Endothelial cell of umbilical vein (primary cell): Measurements from ENCODE around the gene RASA2. TPM values are rescaled to one million over a fixed set of nuclear protein-coding genes. Genes with fewer than 3 reads are reported as not detected.

Source experiments
- BruUV-seq: library from RNA; stranded (reverse); fragments of 400-500 nt; replicated peaks from 2 replicates; lab custom pipeline; 2021; lab: Mats Ljungman, UMichigan
- CTCF ChIA-PET: fragments of 300-600, 350-600 bp; sonication (Branson Sonifier 250); formaldehyde crosslinking; loops from one replicate; lab custom pipeline; 2021; ENCODE audit warnings: antibody characterized with exemption, inconsistent platforms; lab: Charles Lee
- POLR2A ChIA-PET: fragments of 300-600, 350-600 bp; sonication (Branson Sonifier 250); formaldehyde crosslinking; loops from one replicate; lab custom pipeline; 2021; ENCODE audit warnings: antibody characterized with exemption, inconsistent platforms; lab: Charles Lee
- DNase-seq: peaks from one replicate; pipeline ENCODE4 v3.0.0-alpha.2; 2011; ENCODE audit warnings: low read depth, low spot score
- FAIRE-seq: peaks from 2 replicates; lab custom pipeline; 2011; peaks lifted over from hg19 to GRCh38; lab: Jason Lieb, UNC
- H2AFZ ChIP-seq: 2 replicates; pipeline ENCODE4 v1.6.0; 2012; ENCODE audit warnings: low read depth, low read length, control low read depth, inconsistent platforms
- H3K27ac ChIP-seq: 2 replicates; pipeline ENCODE4 v1.5.1; 2011; ENCODE audit warnings: low read depth, mild to moderate bottlenecking, control low read depth, low read length, moderate library complexity; ENCODE audit not compliant: insufficient read depth
- H3K27me3 ChIP-seq, 2 experiments: 2 replicates each; pipeline versions ENCODE4 v1.6.0 to v1.6.1; 2011; ENCODE audit warnings: low read length in 2 of 2, mixed read lengths in 1 of 2; ENCODE audit not compliant: control insufficient read depth in 2 of 2, insufficient read depth in 2 of 2
- H3K36me3 ChIP-seq, 2 experiments: 2 replicates in 1 of 2; 3 replicates in 1 of 2; pipeline ENCODE4 v1.5.1; 2011; ENCODE audit warnings: low read length in 2 of 2, mild to moderate bottlenecking in 1 of 2, moderate library complexity in 1 of 2; ENCODE audit not compliant: control insufficient read depth in 2 of 2, insufficient read depth in 2 of 2; ENCODE audit errors: extremely low read depth in 1 of 2
- H3K4me1 ChIP-seq: 3 replicates; pipeline ENCODE4 v1.5.1; 2011; ENCODE audit warnings: mild to moderate bottlenecking, low read length; ENCODE audit not compliant: control insufficient read depth, insufficient read depth; ENCODE audit errors: extremely low read depth
- H3K4me2 ChIP-seq: 2 replicates; pipeline ENCODE4 v1.6.1; 2011; ENCODE audit warnings: low read length, control low read depth, mixed read lengths; ENCODE audit not compliant: insufficient read depth
- H3K4me3 ChIP-seq, 3 experiments: fragments of 200-600 bp in 1 of 3; sonication (generic), shearing (Covaris generic) in 1 of 3; replicated peaks in 1 of 3; 2 replicates each; pipeline ENCODE4 v1.5.1; 2011 to 2016; ENCODE audit warnings: control low read depth in 3 of 3, low read length in 3 of 3, mild to moderate bottlenecking in 2 of 3, inconsistent platforms in 1 of 3, low read depth in 1 of 3, moderate library complexity in 1 of 3; ENCODE audit not compliant: insufficient read depth in 1 of 3
- H3K79me2 ChIP-seq: 2 replicates; pipeline ENCODE4 v1.6.0; 2012; ENCODE audit warnings: low read length, inconsistent platforms; ENCODE audit not compliant: control insufficient read depth, insufficient read depth
- H3K9ac ChIP-seq: replicated peaks from 2 replicates; pipeline ENCODE3; 2011; ENCODE audit warnings: low read length, control low read depth; ENCODE audit not compliant: insufficient read depth; ENCODE audit errors: extremely low read depth
- H3K9me1 ChIP-seq: replicated peaks from 3 replicates; pipeline ENCODE4 v1.6.0; 2011; ENCODE audit warnings: mild to moderate bottlenecking, low read length; ENCODE audit not compliant: control insufficient read depth, insufficient read depth; ENCODE audit errors: extremely low read depth
- H3K9me3 ChIP-seq: replicated peaks from 2 replicates; pipeline ENCODE4 v1.5.1; 2012; ENCODE audit warnings: low read length, inconsistent platforms; ENCODE audit not compliant: control insufficient read depth, insufficient read depth
- H4K20me1 ChIP-seq: replicated peaks from 2 replicates; pipeline ENCODE3; 2011; ENCODE audit warnings: mild to moderate bottlenecking, low read length; ENCODE audit not compliant: control insufficient read depth, insufficient read depth; ENCODE audit errors: extremely low read depth
- CTCF ChIP-seq, 2 donors: IDR thresholded peaks; 1 replicate in 1 of 2; 2 replicates in 1 of 2; pipeline ENCODE4 v1.5.1; 2011; ENCODE audit warnings: low read length in 2 of 2, mild to moderate bottlenecking in 2 of 2, moderate library complexity in 2 of 2, control low read depth in 1 of 2, inconsistent platforms in 1 of 2, low read depth in 1 of 2; ENCODE audit not compliant: insufficient read depth in 1 of 2; ENCODE audit errors: extremely low read depth in 1 of 2
- EZH2 ChIP-seq: IDR thresholded peaks from 2 replicates; pipeline ENCODE4 v1.6.1; 2012; ENCODE audit warnings: borderline replicate concordance, low read depth, mild to moderate bottlenecking, moderate library complexity, low read length, inconsistent platforms; ENCODE audit not compliant: severe bottlenecking
- FOS ChIP-seq: IDR thresholded peaks from 2 replicates; pipeline ENCODE4 v1.6.1; 2011; ENCODE audit warnings: mild to moderate bottlenecking, low read length, moderate library complexity, borderline replicate concordance; ENCODE audit not compliant: insufficient read depth
- GATA2 ChIP-seq: IDR thresholded peaks from 2 replicates; pipeline ENCODE4 v1.7.0; 2011; ENCODE audit warnings: low read depth, mild to moderate bottlenecking, moderate library complexity, mixed read lengths, low read length; ENCODE audit not compliant: insufficient read length, insufficient read depth
- JUN ChIP-seq: IDR thresholded peaks from 2 replicates; pipeline ENCODE4 v1.6.1; 2011; ENCODE audit warnings: borderline replicate concordance, low read depth; ENCODE audit not compliant: insufficient read length, insufficient read depth
- MAX ChIP-seq: IDR thresholded peaks from 2 replicates; pipeline ENCODE4 v1.6.1; 2011; ENCODE audit not compliant: insufficient read depth, insufficient read length
- MYC ChIP-seq: IDR thresholded peaks from one replicate; pipeline ENCODE4 v1.6.1; 2011; ENCODE audit warnings: mild to moderate bottlenecking, low read depth, low read length
- POLR2A ChIP-seq: IDR thresholded peaks from 2 replicates; pipeline ENCODE4 v1.6.1; 2012; ENCODE audit warnings: low read depth, mild to moderate bottlenecking, control low read depth, low read length
- POLR2AphosphoS5 ChIP-seq: IDR thresholded peaks from 2 replicates; pipeline ENCODE4 v1.6.1; 2012; ENCODE audit warnings: low read depth, mild to moderate bottlenecking, control low read depth, low read length, moderate library complexity; ENCODE audit not compliant: insufficient read depth
- dilution Hi-C: fragments of 300-500 bp; cut with MboI; formaldehyde crosslinking; loops from one replicate; pipeline ENCODE4 v1.15.0; 2019; ENCODE audit warnings: low sequenced_read_pairs; ENCODE audit not compliant: extremely low pct_ligation_motif_present
- intact Hi-C: fragments of 100-400 bp; cut with micrococcal nuclease; formaldehyde crosslinking; loops from one replicate; pipeline ENCODE4 v1.10.0; 2022
- polyA plus RNA-seq, 4 experiments: library from polyadenylated mRNA; depleted of rRNA in 3 of 4; stranded (reverse) in 3 of 4; unstranded in 1 of 4; fragments of >200 nt; gene quantifications; 2 replicates each; pipeline versions ENCODE4 v1.2.1 to v1.2.3, GENCODE V29; 2011 to 2012; ENCODE audit warnings: missing spikeins in 1 of 4
- total RNA-seq: library from RNA; stranded (reverse); gene quantifications from 2 replicates; pipeline ENCODE4 v1.2.3, GENCODE V29; 2021

The RASA2 gene
- total and polyA plus RNA-seq, 2 donors (not counting 3 experiments of a cell fraction or from before 2014, with no cell fraction given), result 3.1 to 20.2 TPM

GRCh38 chr3:141649871-141650270 lies 163.0 kb downstream of the RASA2 start:
- intact Hi-C loops, result loop anchor here (10.0 kb wide), 2 partner anchors 345 kb away; no protein-coding TSS in a partner anchor
- Histone ChIP-seq H4K20me1 (no peaks in the 10 kb centered on the region), H3K9me1 (no peaks in the 10 kb centered on the region), H3K27ac (no peak overlapping the region), H3K4me1 (no peaks in the 10 kb centered on the region), H3K9ac (no peak overlapping the region), H3K36me3 (no peaks in the 10 kb centered on the region), H3K4me2 (no peak overlapping the region), H2AFZ (no peak overlapping the region), H3K9me3 (no peaks in the 10 kb centered on the region), H3K27me3 (peaks cover 0 to 6% of the 10 kb centered on the region in 2 experiments), H3K4me3 (no peak overlapping the region), H3K79me2 (no peaks in the 10 kb centered on the region)
- ChIA-PET CTCF (interaction anchor here (1.4 to 2.1 kb wide), 3 partner anchors 10 to 31 kb away, joined by 4 to 7 read pairs (median 6); no protein-coding TSS in a partner anchor), POLR2A (interaction anchor here (0.6 kb wide), 1 partner anchor 439 kb away, joined by 8 read pairs; no protein-coding TSS in a partner anchor)
- no peak for FAIRE-seq
- no peak for DNase-seq
- BruUV-seq, result no TSS peak
- TF ChIP-seq MAX, result no peak
- no peak for TF ChIP-seq CTCF (IDR thresholded peaks at IDR 0.05; ENCODE audit: extremely low read depth in 1 of 2, insufficient read depth in 1 of 2, low read depth in 1 of 2, low read length in 2 of 2)
- TF ChIP-seq POLR2A, result no peak
- no peak for TF ChIP-seq JUN
- TF ChIP-seq POLR2AphosphoS5, result no peak
- no peak for TF ChIP-seq MYC
- no peak for TF ChIP-seq EZH2
- no peak for TF ChIP-seq GATA2
- TF ChIP-seq FOS, result no peak
- dilution Hi-C loops, result no loop called here
